ENCODE results near the gene RPS19BP1. TPM values are rescaled to one million over a fixed set of nuclear protein-coding genes. Genes with fewer than 3 reads are reported as not detected.

Gene RPS19BP1
- total and polyA plus RNA-seq, 2 experiments from 2014 or later, result 84.0 to 117 TPM

DNA sequence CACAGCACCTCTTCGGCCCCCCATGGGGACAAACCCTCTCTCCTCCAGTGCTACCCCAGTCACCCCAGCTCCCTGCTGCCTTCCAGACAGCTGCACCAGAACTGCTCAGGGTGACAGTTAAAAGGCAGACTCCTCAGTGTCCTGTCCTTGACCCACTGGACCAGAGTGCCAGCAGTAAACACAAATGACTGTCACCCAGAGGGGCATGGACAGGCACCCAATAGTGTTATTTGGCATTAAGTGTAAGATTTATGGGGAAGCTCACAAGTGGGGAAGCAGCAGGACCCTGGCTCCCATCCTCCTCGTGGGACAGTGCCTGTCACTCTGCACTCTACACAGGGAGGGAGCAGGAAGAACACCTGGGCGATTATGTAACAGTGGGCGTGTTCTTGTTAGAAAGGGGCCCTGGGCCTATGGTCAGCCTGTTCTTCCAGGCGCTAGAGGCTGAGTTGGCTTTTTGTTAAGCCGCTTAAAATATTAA, 5.0 kb downstream of the RPS19BP1 start:
- H4K20me1 ChIP-seq (ENCODE audit: insufficient read depth, poor library complexity, severe bottlenecking), result peaks cover 64% of the 10 kb centered on the region

DNA sequence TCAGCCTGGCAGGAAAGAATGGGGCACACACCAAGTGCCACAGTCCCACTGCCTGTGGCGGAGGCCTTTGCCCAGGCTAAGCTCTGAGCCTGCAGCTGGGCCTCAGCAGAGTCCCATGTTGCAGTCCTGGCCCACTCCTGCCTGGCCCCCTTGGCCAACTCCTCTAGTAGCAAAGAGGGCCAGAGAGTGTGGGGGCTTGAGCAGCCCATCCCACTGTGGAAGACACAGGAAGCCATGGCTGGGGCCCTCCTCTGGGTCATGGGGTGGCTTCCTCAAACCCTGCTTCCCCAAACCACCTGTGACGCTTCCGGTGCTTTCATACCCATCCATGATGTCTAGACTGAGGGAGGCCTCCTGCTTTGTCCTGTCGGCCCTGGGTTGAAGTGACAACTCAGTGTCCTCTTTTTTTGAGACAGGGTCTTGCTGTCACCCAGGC, 5.8 kb downstream of the RPS19BP1 start:
- peaks cover 72% of the 10 kb centered on the region for H4K20me1 ChIP-seq (ENCODE audit: insufficient read depth, poor library complexity, severe bottlenecking)
- H3K4me3 ChIP-seq, result no peak overlapping the region
- peaks cover 9% of the 10 kb centered on the region for H3K36me3 ChIP-seq (replicated peaks; ENCODE audit: insufficient read depth, low read depth)
- no peak for DNase-seq (ENCODE audit: low spot score)
- H3K4me1 ChIP-seq (ENCODE audit: insufficient read depth), result peaks cover 44% of the 10 kb centered on the region
- H3K79me2 ChIP-seq, result peaks cover 66% of the 10 kb centered on the region
- H2AFZ ChIP-seq, result no peak overlapping the region
- no peaks in the 10 kb centered on the region for H3K9me2 ChIP-seq (replicated peaks; ENCODE audit: insufficient read depth)
- H3K27ac ChIP-seq, result peak overlapping the region; percentile 27
- H3K27me3 ChIP-seq, result no peaks in the 10 kb centered on the region
- no peak overlapping the region for H3K4me2 ChIP-seq
- H3K9me3 ChIP-seq (ENCODE audit: low read depth), result no peaks in the 10 kb centered on the region
- TF ChIP-seq EZH2 (IDR thresholded peaks at IDR 0.05; ENCODE audit: borderline replicate concordance), result no peak
- no peak for TF ChIP-seq EZH2phosphoT487 (IDR thresholded peaks at IDR 0.05; ENCODE audit: low read depth, severe bottlenecking, unreplicated experiment)
- TF ChIP-seq, protein P1, sequence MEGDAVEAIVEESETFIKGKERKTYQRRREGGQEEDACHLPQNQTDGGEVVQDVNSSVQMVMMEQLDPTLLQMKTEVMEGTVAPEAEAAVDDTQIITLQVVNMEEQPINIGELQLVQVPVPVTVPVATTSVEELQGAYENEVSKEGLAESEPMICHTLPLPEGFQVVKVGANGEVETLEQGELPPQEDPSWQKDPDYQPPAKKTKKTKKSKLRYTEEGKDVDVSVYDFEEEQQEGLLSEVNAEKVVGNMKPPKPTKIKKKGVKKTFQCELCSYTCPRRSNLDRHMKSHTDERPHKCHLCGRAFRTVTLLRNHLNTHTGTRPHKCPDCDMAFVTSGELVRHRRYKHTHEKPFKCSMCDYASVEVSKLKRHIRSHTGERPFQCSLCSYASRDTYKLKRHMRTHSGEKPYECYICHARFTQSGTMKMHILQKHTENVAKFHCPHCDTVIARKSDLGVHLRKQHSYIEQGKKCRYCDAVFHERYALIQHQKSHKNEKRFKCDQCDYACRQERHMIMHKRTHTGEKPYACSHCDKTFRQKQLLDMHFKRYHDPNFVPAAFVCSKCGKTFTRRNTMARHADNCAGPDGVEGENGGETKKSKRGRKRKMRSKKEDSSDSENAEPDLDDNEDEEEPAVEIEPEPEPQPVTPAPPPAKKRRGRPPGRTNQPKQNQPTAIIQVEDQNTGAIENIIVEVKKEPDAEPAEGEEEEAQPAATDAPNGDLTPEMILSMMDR (IDR thresholded peaks at IDR 0.05; ENCODE audit: poor library complexity), result no peak
- 79% methylated on average over 4 of the region's 4 CpGs for WGBS (ENCODE audit: low lambda C conversion rate, missing lambda C conversion rate)

More for the DNA sequence above, 5.0 kb downstream of the RPS19BP1 start:
- Histone ChIP-seq H3K4me2 (peak overlapping the region; percentile 18), H3K27me3 (no peaks in the 10 kb centered on the region), H3K4me3 (no peak overlapping the region), H2AFZ (no peak overlapping the region), H3K9me3 (ENCODE audit: low read depth) (no peaks in the 10 kb centered on the region), H3K9me2 (replicated peaks; ENCODE audit: insufficient read depth) (no peaks in the 10 kb centered on the region), H3K79me2 (peaks cover 65% of the 10 kb centered on the region), H3K4me1 (ENCODE audit: insufficient read depth) (peaks cover 41% of the 10 kb centered on the region), H3K27ac (peak overlapping the region; percentile 73), H3K36me3 (replicated peaks; ENCODE audit: insufficient read depth, low read depth) (peaks cover 3% of the 10 kb centered on the region)
- WGBS (ENCODE audit: low lambda C conversion rate, missing lambda C conversion rate), result 50% methylated on average over 6 of the region's 6 CpGs
- TF ChIP-seq EZH2phosphoT487 (IDR thresholded peaks at IDR 0.05; ENCODE audit: low read depth, severe bottlenecking, unreplicated experiment) (no peak), EZH2 (IDR thresholded peaks at IDR 0.05; ENCODE audit: borderline replicate concordance) (no peak)
- TF ChIP-seq, protein P1 (IDR thresholded peaks at IDR 0.05; ENCODE audit: poor library complexity), result no peak
- DNase-seq (ENCODE audit: low spot score), result peak; percentile 81

DNA sequence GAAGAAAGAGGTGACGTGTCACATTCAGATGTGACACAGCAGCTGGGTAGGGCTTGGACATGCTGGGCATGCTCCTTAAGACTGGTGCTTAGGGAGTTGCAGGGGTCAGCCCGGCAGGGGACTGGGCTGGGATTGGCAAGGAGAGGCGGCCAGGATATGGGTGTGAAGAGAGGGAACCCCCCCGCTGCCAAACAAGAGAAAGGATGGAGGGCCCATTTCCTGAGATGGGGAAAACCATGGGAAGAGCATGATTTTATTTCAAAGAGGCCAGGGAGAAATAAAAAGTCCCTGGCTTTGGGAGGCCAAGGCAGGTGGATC, 6.9 kb downstream of the RPS19BP1 start:
- H2AFZ ChIP-seq, result no peak overlapping the region
- H3K36me3 ChIP-seq (replicated peaks; ENCODE audit: insufficient read depth, low read depth), result peaks cover 9% of the 10 kb centered on the region
- H3K9me2 ChIP-seq (replicated peaks; ENCODE audit: insufficient read depth), result no peaks in the 10 kb centered on the region
- peaks cover 36% of the 10 kb centered on the region for H3K4me1 ChIP-seq (ENCODE audit: insufficient read depth)
- no peak overlapping the region for H3K4me3 ChIP-seq
- H4K20me1 ChIP-seq (ENCODE audit: insufficient read depth, poor library complexity, severe bottlenecking), result peaks cover 81% of the 10 kb centered on the region
- peaks cover 66% of the 10 kb centered on the region for H3K79me2 ChIP-seq
- no peaks in the 10 kb centered on the region for H3K9me3 ChIP-seq (ENCODE audit: low read depth)
- no peak for DNase-seq (ENCODE audit: low spot score)
- H3K27ac ChIP-seq, result peak overlapping the region; percentile 23
- WGBS (ENCODE audit: low lambda C conversion rate, missing lambda C conversion rate), result 92% methylated on average over 4 of the region's 4 CpGs
- TF ChIP-seq, protein P1 (IDR thresholded peaks at IDR 0.05; ENCODE audit: poor library complexity), result no peak
- TF ChIP-seq EZH2 (IDR thresholded peaks at IDR 0.05; ENCODE audit: borderline replicate concordance) (no peak), EZH2phosphoT487 (IDR thresholded peaks at IDR 0.05; ENCODE audit: low read depth, severe bottlenecking, unreplicated experiment) (no peak)
- H3K4me2 ChIP-seq, result no peak overlapping the region
- H3K27me3 ChIP-seq, result no peaks in the 10 kb centered on the region

Measured in hepatocyte (in vitro differentiated cells).